NCI-H345 treated with DMSO at 0.1 percent for 48 hours (cell line): ENCODE measurements around the gene ANKS1A.
A peak's percentile ranks its signal among the peaks of the same experiment; 100 is the strongest.
"Not testable (repeated sequence)": the region's sequence is repeated elsewhere in the genome, so short reads cannot be mapped to it uniquely, and the experiment has no call there.

ENCODE experiments used
- DNase-seq: peaks from one replicate; lab custom pipeline; 2025; ENCODE audit not compliant: unreplicated experiment; lab: John Stamatoyannopoulos, UW

ANKS1A gene

DNA sequence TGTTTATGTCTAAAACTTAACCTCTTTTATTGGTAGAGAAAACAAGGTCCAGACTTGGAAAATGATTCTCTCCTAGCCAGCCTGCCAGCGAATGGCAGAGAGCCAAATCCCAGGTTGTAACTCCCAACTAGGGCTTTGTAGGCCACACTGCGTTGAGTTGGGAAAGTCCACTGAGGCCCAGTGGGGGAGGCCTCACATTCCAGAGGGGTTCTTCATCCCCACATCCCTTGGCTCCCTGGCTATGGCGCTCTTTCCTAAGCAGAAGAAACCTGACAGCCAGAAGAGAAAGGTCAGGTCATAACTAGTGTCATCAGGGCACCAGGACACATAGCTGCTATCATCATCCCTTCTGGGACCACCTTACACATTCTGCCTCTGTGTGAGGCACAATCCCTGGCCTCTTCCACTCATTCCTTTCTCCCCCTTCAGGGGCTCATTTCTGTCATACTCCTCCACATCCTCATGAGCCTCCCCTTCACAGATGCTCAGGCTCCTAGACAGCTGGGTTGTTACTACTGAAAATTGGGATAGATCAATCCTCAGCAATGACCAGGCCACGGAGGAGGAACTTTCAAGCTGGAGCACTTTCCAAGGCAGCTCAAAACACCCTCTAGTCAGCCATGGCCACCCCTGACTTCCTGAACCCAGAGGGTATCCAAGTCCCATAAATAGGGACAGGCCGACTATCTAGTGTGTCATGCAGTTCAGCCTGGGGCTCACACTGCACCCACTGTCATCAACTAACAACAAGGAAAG, 203.5 kb downstream of the ANKS1A start:
- no peak for DNase-seq

DNA sequence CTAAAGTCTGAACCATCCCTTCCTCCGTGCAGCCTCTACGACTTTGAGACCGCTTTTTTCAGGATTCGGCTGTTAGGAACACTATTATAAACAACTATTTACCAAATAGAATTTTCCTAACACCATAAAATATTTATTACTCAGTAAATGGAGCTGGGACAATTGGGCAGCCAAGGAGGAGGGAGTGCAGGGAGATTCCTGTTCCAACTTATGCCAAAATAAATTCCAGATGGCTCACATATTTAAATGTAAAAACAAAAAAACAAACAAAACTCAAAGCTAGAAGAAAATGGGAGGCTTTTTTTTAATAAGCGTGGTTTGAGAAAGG, 204.0 kb downstream of the ANKS1A start:
- no peak for DNase-seq

DNA sequence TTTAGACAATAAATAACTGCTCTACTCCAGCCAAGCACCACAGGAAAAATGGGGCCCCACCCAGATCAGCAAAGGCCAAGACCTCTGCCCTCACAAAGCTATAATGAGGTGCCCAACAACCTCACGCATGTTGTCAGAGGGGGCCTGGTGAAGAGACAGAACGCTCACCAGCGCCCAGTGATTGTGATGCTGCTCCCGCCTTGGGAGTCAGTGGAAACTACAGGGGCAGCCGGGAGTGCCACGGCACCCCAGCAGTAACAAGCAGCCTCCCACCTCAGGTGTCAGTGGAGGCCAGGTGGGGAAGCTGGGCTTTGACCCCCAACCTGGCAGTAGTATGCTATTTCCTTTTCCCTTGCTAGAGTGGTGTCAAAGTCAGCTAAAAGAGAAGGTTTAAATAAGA, 204.7 kb downstream of the ANKS1A start:
- no peak for DNase-seq

DNA sequence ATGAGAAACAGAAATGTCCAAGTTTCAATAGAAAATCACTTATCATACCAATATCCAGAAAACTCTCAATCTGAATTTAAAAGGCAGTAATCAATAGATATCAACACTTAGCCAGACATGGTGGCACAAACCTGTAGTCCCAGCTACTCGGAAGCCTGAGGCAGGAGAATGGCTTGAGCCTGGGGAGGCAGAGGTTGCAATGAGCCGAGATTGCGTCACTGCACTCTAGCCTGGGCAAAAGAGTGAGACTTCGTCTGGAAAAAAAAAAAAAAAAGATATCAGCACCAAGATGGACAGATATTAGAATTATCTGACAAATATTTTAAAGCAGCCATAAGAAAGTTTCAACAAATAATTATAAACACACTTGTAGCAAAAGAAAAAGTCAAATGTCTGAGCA, 205.1 kb downstream of the ANKS1A start:
- no peak for DNase-seq

DNA sequence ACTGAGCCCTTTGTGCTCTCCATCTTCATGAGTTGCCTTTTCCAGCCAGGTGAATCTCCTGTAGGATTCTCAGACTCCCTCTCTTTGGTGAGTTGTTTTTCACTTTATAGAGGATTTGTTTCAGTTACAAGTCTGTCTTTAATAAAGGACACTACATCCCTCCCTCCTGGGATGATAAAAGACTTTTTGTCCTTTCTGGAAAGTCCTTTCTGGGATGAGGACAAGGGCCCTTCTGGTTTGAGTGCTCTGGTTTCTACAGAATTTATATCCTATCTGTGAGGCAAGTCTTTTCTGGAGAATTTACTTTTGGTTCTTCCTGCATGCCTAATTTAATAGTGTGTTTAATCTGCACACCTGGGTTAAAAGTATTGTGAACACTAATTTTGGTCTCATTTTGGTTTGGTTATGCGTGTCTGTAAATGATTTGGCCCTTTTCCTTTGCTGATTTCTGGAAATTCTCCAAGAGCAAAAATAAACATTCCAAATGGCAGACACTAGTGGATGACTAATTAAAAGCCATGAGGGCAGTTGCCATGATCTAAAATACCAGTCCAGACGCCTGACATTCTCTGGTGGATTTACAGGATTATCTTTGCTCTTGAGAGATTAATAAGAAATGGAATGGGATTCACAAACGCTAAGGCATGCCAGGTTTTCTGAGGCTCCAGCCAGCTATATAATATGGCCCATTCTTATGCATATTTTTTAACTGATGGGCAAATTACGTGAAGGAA, 207.2 kb downstream of the ANKS1A start:
- DNase-seq = peak; percentile 36

DNA sequence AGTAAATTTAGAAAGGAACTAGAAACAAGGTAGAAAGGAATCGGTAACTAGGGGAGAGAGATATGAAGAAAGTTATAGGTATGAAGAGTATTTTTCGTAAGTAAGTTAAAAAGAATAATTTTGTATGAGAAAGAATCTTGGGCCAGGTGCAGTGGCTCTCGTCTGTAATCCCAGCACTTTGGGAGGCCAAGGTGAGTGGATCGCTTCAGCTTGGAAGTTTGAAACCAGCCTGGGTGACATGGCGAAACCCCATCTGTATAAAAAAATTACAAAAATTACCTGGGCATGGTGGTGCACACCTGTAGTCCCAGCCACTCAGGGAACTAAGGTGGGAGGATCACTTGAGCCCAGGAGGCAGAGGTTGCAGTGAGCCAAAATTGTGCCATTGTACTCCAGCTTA, 210.1 kb downstream of the ANKS1A start:
- no peak for DNase-seq

DNA sequence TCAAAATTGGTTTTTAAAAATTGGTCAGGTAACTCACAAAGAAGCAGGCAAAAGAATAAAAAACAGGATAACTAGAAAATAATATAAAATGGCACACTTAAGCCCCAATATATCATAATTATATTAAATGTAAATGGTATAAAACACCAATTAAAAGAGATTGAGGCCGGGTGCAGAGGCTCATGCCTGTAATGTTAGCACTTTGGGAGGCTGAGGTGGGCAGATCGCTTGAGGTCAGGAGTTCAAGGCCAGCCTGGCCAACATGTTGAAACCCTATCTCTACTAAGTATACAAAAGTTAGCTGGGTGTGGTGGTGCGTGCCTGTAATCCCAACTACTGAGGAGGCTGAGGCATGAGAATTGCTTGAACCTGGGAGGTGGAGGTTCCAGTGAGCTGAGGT, 216.0 kb downstream of the ANKS1A start:
- no peak for DNase-seq

DNA sequence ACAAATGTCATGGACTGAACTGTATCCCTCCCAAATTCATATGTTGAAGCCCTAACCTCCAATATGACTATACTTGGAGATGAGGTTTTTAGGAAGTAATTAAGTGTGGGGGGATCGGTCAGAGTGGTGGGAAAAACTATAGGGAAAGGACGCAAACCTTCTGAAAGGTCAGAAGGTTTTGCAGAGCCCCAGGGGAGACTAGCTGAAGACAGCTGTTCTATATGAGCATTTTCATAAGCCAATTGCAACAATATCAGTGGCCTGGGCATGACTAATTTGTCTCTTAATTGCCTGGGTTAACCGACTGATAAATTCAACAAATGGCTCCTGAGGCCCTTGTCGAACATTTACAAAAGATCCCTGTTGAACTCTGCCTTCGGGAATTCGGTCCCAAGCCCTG, 217.0 kb downstream of the ANKS1A start:
- DNase-seq = not testable (repeated sequence)

DNA sequence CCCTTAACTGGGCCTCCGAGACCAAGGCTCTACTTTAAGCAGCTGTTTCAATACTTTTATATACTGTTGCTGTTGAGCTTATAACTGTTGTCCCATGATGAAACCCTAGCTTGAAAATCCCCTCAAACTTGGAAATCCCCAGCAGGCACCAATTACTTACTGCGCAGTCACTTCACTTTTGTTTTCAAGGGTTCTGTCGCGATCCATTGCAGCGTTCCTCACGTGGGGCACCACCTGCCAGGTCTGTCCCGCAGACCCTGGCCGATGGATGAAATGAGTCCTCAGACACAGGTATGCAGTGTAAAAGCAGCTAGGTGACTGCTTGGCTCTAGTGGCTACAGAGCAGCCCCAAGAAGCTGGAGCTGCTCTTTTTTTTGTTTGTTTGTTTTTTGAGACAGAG, 218.2 kb downstream of the ANKS1A start:
- not testable (repeated sequence) for DNase-seq

DNA sequence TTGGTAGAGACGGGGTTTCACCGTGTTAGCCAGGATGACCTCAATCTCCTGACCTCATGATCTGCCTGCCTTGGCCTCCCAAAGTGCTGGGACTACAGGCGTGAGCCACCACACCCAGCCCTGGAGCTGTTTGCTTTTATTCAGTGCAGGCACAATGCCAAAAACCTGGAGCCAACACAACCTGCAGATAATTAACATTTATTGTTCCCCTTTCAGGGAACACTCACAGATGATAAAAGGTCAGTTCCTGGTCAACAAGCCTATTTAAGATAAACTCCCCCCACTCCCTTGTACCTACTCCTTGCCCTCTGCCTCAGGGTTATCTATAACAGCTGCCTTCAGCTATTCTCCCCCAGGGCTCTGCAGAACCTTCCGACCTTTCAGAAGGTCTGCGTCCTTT, 218.7 kb downstream of the ANKS1A start:
- not testable (repeated sequence) for DNase-seq

DNA sequence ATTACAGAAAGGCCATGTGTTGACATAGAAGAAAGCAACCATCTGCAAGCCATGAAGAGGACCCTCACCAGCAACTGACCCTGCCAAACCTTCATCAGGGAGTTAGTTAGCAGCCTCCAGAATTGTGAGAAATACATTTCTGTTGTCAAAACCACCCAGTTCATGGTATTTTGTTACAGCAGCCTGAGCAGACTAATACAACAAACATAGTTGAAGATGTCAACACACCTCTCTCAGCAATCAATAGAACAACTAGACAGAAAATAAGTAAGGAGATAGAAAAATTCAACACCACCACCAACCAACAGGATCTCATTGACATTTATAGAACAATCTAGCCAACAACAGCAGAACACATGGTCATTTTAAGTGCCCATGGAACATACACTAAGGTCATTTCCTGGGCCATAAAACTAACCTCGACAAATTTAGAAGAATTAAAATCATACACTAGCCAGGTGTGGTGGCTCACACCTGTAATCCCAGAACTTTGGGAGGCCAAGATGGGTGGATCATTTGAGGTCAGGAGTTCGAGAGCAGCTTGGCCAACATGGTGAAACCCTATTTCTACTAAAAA, 219.3 kb downstream of the ANKS1A start:
- DNase-seq = no peak

DNA sequence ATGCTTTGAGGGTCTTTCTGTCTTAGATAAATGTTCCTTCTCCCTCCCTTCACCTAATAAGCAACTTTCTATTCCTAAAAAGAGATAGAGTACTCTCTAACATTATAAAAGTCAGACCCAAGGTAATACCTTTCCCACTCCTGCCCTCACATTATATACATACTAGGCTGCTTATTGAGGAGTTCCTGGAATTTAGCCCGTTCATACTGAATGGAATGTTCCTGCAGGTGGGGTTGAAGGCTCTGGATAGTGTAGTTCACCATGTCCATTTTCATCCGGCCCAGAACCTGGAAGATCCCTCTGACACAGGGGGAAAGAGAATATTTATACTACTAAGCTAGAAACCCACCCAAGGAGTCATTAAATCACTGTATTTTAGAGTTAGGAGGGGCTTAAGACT, 231.7 kb downstream of the ANKS1A start:
- no peak for DNase-seq

DNA sequence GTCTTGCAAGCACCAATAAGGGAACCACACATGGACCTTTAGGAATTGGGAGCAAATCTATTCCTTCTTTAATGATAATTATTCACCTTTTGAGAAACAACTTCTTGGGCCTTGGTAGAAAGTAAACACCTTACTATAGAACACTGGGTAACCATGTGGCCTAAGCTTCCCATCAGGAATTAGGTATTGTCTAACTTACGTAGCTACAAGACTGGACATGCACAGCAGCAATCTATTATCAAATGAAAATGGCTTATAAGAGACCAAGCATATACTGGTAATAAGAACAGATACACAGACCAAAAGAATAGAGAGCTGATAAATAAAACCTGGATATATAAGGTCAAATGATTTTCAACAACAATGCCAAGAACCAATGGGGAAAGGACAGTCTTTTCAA, 235.3 kb downstream of the ANKS1A start:
- DNase-seq = no peak

DNA sequence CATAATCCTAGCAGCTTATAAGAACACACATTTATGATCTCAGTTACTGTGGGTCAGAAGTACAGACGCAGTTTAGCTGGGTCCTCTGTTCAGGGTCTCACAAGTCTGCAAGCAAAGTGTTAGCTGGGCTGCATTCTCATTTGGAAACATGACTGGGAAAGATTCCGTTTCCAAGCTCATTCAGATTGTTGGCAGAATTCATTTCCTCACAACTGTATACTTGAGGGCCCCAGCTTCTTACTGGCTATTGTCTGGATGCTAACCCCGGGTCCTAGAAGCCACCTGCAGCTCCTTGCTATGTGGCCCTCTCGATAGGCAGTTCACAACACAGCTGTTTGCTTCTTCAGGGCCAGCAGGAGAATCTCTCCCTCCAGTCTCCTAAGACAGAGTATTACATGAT, 239.0 kb downstream of the ANKS1A start:
- DNase-seq = no peak

DNA sequence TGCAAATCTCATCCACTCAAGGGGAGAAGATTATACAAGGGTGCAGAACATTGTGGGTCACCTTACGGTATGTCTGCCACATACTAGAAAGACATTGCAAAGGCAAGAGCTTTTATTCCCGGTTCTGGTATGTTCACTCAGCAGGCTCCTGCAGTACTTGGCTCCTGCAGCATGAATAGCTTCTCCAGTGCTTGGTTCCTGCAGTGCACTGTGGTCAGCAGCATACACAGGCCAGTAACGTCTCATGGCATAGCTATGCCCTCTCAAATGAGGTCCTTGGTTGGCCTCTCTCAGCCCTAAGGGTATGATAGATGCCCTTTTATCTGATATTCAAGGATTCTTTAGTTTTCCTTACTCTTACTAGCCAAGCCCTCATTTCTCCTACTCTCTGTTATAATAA, 239.4 kb downstream of the ANKS1A start:
- DNase-seq = no peak

DNA sequence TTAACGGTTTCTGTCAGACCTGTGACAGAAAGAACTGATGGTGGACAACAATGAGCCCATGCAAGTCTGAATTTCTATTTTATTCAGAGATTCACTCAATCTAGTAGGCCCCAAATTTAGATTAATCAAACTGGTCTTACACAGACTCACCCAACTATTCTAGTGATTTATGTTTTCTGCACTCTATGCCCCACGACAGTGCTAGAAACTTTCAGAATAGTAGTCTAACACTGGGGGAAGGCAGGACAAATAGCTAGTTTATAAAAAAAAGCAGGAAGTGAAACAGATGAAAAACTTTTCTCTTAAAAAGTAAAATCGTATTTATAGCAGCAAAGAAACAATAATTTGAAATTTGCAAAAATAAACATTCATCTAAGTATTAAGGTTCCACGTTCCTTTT, 247.1 kb downstream of the ANKS1A start:
- DNase-seq = no peak

DNA sequence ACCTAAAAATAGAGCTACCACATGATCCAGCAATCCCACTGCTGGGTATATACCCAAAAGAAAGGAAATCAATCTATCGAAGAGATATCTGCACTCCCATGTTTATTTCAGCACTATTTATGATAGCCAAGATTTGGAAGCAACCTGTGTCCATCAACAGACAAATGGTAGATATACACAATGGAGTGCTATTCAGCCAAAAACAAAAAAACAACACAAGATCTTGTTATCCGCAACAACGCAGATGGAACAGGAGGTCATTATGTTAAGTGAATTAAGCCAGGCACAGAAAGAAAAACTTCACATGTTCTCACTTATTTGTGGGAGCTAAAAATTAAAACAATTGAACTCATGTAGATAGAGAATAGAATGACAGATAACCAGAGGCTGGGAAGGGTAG, 249.1 kb downstream of the ANKS1A start:
- not testable (repeated sequence) for DNase-seq

DNA sequence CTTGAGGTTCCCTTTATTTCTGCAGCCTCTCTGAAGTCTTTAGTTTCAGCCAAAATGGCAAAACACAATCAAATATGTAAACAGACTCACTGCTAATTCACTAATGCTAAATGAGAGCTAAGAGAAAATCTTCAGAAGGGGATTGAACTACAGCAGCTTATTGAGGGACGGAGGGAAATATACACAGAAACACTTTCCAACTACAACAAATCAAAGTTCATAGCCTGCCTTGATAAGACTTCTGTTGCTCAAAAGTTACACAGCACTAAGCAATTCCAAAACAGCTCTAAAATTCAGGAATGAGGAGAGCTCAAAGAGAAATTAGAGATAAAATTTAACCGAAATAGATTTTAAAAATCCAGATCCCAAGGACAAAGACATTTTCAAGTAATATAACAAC, 250.4 kb downstream of the ANKS1A start:
- no peak for DNase-seq

DNA sequence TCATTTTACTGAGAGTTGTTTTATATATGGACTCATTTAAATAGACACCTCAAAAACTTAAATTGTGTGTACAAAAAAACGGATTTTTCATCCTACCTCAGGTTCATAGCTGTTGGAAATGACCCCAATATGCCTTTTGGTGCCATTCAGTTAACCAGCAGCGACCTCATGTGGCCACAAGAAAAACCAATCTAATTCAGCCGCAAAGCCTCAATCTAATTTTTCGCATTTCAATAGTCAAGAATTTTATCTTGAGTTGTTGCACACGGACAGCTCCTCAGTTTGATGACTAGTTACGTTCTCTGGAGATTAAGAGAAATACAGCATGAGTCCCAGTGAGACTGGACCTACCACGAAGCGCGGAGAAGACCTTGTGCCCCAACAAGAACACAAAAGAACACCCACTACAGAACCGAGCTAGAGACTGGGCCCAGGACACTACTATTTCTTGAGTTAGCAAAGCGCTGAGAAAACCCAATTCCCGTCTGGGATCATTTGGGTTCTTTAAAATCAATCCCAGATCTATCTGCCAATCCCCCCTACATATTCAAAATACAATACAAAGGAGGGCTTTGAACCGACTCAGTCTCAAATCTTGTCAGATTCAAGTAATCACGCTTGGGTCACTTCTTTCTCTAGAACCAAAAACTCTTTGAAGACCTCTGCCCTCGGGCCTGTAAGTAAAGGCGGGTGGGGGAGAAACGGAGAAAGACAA, 251.0 kb downstream of the ANKS1A start:
- DNase-seq = peak; percentile 30

DNA sequence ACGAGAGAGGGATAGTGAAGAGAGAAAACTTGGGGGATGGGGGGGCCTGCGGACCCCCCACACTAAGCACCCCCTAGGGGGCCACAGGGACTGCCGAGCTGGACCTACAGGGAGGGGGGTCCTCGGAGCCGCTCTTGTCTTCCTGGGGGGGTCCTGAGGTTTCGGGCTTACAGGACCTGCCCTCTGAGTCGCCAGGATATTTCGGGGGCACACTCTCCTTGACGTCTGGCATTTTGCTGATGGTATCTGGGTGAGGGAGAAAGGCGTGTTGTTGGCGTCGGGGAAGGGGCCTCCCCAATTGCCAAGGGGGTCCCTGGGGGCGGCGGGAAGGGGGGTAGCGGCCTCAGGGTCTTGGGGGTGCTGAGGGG, 251.6 kb downstream of the ANKS1A start:
- DNase-seq = no peak
